Upper lobe of left lung (tissue), 6 donors: ENCODE measurements around the gene TUT7. TPM values are rescaled to one million over a fixed set of nuclear protein-coding genes. Genes with fewer than 3 reads are reported as not detected.

ENCODE experiments used
- ATAC-seq, 2 donors: fragments of 200-7000 bp; cut with Tn5 transposase; one replicate each; pipeline ENCODE4 v1.9.1; 2022; ENCODE audit warnings: mild to moderate bottlenecking in 2 of 2, moderate library complexity in 2 of 2; ENCODE audit not compliant: low FRiP score in 2 of 2
- DNase-seq, 2 donors: peaks; one replicate each; pipeline ENCODE4 v3.0.0-alpha.2; 2019 to 2020
- H3K27ac ChIP-seq, 4 donors: fragments of 200-600 bp; sonication (generic); one replicate each; pipeline ENCODE4 v1.5.1; 2016 to 2019
- H3K27me3 ChIP-seq, 4 donors: fragments of 200-600 bp; sonication (generic); one replicate each; pipeline ENCODE4 v1.5.1; 2017 to 2019
- H3K36me3 ChIP-seq, 4 donors: fragments of 200-600 bp; sonication (generic); one replicate each; pipeline ENCODE4 v1.5.1; 2016 to 2019
- H3K4me1 ChIP-seq, 4 donors: fragments of 200-600 bp; sonication (generic); one replicate each; pipeline ENCODE4 v1.5.1; 2018 to 2019
- H3K4me3 ChIP-seq, 4 donors: fragments of 200-600 bp; sonication (generic); one replicate each; pipeline ENCODE4 v1.5.1; 2017 to 2019; ENCODE audit warnings: mild to moderate bottlenecking in 2 of 4, moderate library complexity in 1 of 4
- H3K9me3 ChIP-seq, 4 donors: fragments of 200-600 bp; sonication (generic); one replicate each; pipeline ENCODE4 v1.5.1; 2018 to 2019
- CTCF ChIP-seq, 6 experiments: fragments of 450-650 bp in 4 of 6; fragments of 200-600 bp in 2 of 6; sonication (generic) in 2 of 6; IDR thresholded peaks; one replicate each; pipeline ENCODE4 v1.5.1; 2016 to 2019; ENCODE audit warnings: antibody characterized with exemption in 6 of 6
- EP300 ChIP-seq, 4 donors: sonication (generic); formaldehyde crosslinking; IDR thresholded peaks; one replicate each; pipeline ENCODE4 v1.5.1; 2017; ENCODE audit warnings: antibody characterized with exemption in 4 of 4, control low read depth in 2 of 4
- POLR2A ChIP-seq, 4 donors: fragments of 450-650 bp; IDR thresholded peaks; one replicate each; pipeline ENCODE4 v1.5.1; 2016 to 2017; ENCODE audit warnings: antibody characterized with exemption in 4 of 4, mild to moderate bottlenecking in 2 of 4
- POLR2AphosphoS5 ChIP-seq, 2 donors: sonication (generic); formaldehyde crosslinking; IDR thresholded peaks; one replicate each; pipeline ENCODE4 v1.5.1; 2017; ENCODE audit warnings: antibody characterized with exemption in 2 of 2
- WGBS, 2 donors: methylation state at CpG; one replicate each; pipeline ENCODE4 v1.1.5; 2017 to 2018; 5-methylcytosine and 5-hydroxymethylcytosine counted together
- total RNA-seq, 6 donors: library from RNA; depleted of rRNA in 4 of 6; stranded (reverse); fragments of >200 nt in 4 of 6; gene quantifications; one replicate each; pipeline versions ENCODE4 v1.1.0 to v1.2.1, GENCODE V29; 2016 to 2021
- donor health status: DM: no; HTN: no; CAD: no; lungs with moderate emphysema.
- donor health status: DM: no; HTN: yes; CAD: no; lungs with severe emphysema.

TUT7 gene
- total RNA-seq, 6 donors from 2014 or later = 28.6 to 159 (median 47.3) TPM

DNA sequence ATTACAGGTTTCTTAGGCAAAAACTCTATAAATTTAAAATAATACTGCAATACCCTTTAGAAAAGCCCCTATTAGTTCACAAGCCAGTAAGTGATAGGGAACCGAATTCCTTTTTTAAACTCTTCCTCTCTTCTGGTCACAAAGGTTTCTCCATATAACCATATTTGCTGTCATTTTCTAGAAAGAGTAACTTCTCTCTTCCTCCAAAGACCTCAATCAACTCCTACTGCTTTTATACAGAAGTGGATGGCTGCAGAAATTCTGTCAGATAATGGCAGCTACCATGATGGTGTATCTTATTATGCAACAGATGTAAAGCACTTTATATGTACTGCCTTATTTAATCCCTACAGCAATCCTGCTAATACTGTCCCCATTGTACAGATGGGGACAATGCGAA, 6.2 kb downstream of the TUT7 start:
- peaks cover 48 to 62% (median 59%) of the 10 kb centered on the region in 4 donors for H3K4me1 ChIP-seq
- no peak for ATAC-seq
- peaks cover 3 to 58% (median 15%) of the 10 kb centered on the region in 4 donors for H3K36me3 ChIP-seq
- H3K27me3 ChIP-seq = no peaks in the 10 kb centered on the region
- no peak for TF ChIP-seq CTCF (IDR thresholded peaks at IDR 0.05)
- no peak for TF ChIP-seq EP300 (IDR thresholded peaks at IDR 0.05)
- TF ChIP-seq POLR2A (IDR thresholded peaks at IDR 0.05) = no peak
- TF ChIP-seq POLR2AphosphoS5 (IDR thresholded peaks at IDR 0.05) = no peak
- peak overlapping the region in 2 of 4 donors; percentile 11 to 66 for H3K27ac ChIP-seq
- 64 to 72% methylated on average over 2 of the region's 2 CpGs for WGBS, 2 donors
- H3K9me3 ChIP-seq = no peaks in the 10 kb centered on the region
- H3K4me3 ChIP-seq = no peak overlapping the region
- no peak for DNase-seq

- H3K27ac ChIP-seq = no peak overlapping the region
- H3K27me3 ChIP-seq = no peaks in the 10 kb centered on the region
- no peak overlapping the region for H3K4me3 ChIP-seq
- WGBS, 2 donors = 75% methylated on average over 2 of the region's 2 CpGs
- no peak for ATAC-seq
- peaks cover 19 to 66% (median 27%) of the 10 kb centered on the region in 4 donors for H3K36me3 ChIP-seq
- no peak for DNase-seq
- no peak for TF ChIP-seq EP300 (IDR thresholded peaks at IDR 0.05)
- no peak for TF ChIP-seq POLR2A (IDR thresholded peaks at IDR 0.05)
- no peak for TF ChIP-seq POLR2AphosphoS5 (IDR thresholded peaks at IDR 0.05)
- no peak for TF ChIP-seq CTCF (IDR thresholded peaks at IDR 0.05)
- no peaks in the 10 kb centered on the region for H3K9me3 ChIP-seq
- peaks cover 18 to 31% (median 29%) of the 10 kb centered on the region in 4 donors for H3K4me1 ChIP-seq
These were observed 9.4 kb downstream of the TUT7 start for GRCh38 chr9:86344818-86345217.

- TF ChIP-seq POLR2A (IDR thresholded peaks at IDR 0.05) = no peak
- no peak for TF ChIP-seq CTCF (IDR thresholded peaks at IDR 0.05)
- Histone ChIP-seq H3K4me3 (no peak overlapping the region), H3K27me3 (no peaks in the 10 kb centered on the region), H3K9me3 (no peaks in the 10 kb centered on the region), H3K27ac (no peak overlapping the region), H3K36me3 (peaks cover 27 to 90% (median 40%) of the 10 kb centered on the region in 4 donors), H3K4me1 (peaks cover 6 to 13% (median 6%) of the 10 kb centered on the region in 4 donors)
- DNase-seq = no peak
- ATAC-seq = no peak
- WGBS, 2 donors = 95 to 99% methylated on average over 3 of the region's 3 CpGs
These were observed 11.9 kb downstream of the TUT7 start for GRCh38 chr9:86342269-86342668.

- Histone ChIP-seq H3K36me3 (peaks cover 38 to 97% (median 52%) of the 10 kb centered on the region in 4 donors), H3K27me3 (no peaks in the 10 kb centered on the region), H3K27ac (no peak overlapping the region), H3K4me1 (peaks cover 0 to 1% (median under 1%) of the 10 kb centered on the region in 4 donors), H3K9me3 (no peaks in the 10 kb centered on the region), H3K4me3 (no peak overlapping the region)
- TF ChIP-seq CTCF (IDR thresholded peaks at IDR 0.05) (no peak), EP300 (IDR thresholded peaks at IDR 0.05) (no peak), POLR2AphosphoS5 (IDR thresholded peaks at IDR 0.05) (no peak), POLR2A (IDR thresholded peaks at IDR 0.05) (no peak)
- 72 to 75% methylated on average over 3 of the region's 3 CpGs for WGBS, 2 donors
- ATAC-seq = no peak
- DNase-seq = no peak
These were observed 13.2 kb downstream of the TUT7 start for GRCh38 chr9:86341007-86341491.

DNA sequence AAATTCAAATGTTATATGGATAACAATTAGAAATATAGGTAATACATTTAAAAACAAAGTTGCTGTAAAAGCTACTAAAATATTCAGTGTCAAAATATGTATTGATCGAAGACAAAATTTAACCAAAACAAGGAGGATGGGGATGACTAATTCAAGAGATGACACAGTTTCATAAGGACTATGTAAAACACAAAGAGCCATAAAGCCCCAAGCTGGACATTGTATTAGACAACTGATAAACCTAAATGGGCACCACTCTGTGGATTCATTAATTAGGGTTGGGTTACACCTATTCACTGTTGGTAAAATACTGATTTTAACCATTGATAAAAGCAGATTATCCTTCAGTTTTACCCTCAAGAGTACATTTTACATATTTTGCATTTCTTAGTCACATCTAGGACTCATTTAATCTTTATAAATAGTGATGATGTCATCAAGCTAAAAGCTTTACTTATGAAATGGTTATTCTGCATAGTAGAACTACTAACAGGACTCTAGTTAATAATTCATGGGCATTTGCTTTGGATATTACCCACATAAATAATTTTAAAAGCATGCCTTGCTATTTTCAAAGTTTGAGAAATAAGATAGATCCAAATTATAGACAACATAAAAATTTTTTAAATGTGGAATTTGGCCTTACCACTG, 13.7 kb downstream of the TUT7 start:
- WGBS, 2 donors = 43 to 91% methylated on average over 1 of the region's 1 CpG

More for the DNA sequence above, 13.7 kb downstream of the TUT7 start:
- no peaks in the 10 kb centered on the region for H3K9me3 ChIP-seq
- H3K4me3 ChIP-seq = no peak overlapping the region
- DNase-seq (no peak), ATAC-seq (no peak)
- H3K27me3 ChIP-seq = no peaks in the 10 kb centered on the region
- H3K36me3 ChIP-seq = peaks cover 38 to 97% (median 54%) of the 10 kb centered on the region in 4 donors
- H3K4me1 ChIP-seq = no peaks in the 10 kb centered on the region
- H3K27ac ChIP-seq = no peak overlapping the region
- TF ChIP-seq POLR2A (IDR thresholded peaks at IDR 0.05) = no peak
- no peak for TF ChIP-seq POLR2AphosphoS5 (IDR thresholded peaks at IDR 0.05)
- TF ChIP-seq EP300 (IDR thresholded peaks at IDR 0.05) = no peak
